Left kidney (tissue), 2 donors: ENCODE data around the gene RERE. TPM values are rescaled to one million over a fixed set of nuclear protein-coding genes. Genes with fewer than 3 reads are reported as not detected.
A peak's percentile ranks its signal among the peaks of the same experiment; 100 is the strongest.

ENCODE experiments used
- DNase-seq: peaks from one replicate; pipeline ENCODE4 v3.0.0-alpha.2; 2013
- polyA plus RNA-seq: library from polyadenylated mRNA; unstranded; fragments of 120-200 nt; gene quantifications from one replicate; pipeline ENCODE4 v1.2.1, GENCODE V29; 2013; ENCODE audit not compliant: insufficient read length

The RERE gene
- polyA plus RNA-seq, 1 donor, result 163 TPM

- no peak for DNase-seq
Observed at GRCh38 chr1:8578936-8579335, 238.5 kb downstream of the RERE start.

GRCh38 chr1:8578132-8578877 lies 239.1 kb downstream of the RERE start:
- no peak for DNase-seq

- no peak for DNase-seq
Observed at GRCh38 chr1:8574985-8575384, 242.5 kb downstream of the RERE start.

- no peak for DNase-seq
Observed at GRCh38 chr1:8572106-8572505, 245.3 kb downstream of the RERE start.

- no peak for DNase-seq
Observed at GRCh38 chr1:8571200-8571984, 246.0 kb downstream of the RERE start.

GRCh38 chr1:8570465-8570864 lies 247.0 kb downstream of the RERE start:
- no peak for DNase-seq

- DNase-seq, result no peak
Observed at GRCh38 chr1:8569242-8569641, 248.2 kb downstream of the RERE start.

- no peak for DNase-seq
Observed at GRCh38 chr1:8568837-8569236, 248.6 kb downstream of the RERE start.

- DNase-seq, result no peak
Observed at GRCh38 chr1:8567146-8567545, 250.3 kb downstream of the RERE start.

GRCh38 chr1:8565802-8566201 lies 251.6 kb downstream of the RERE start:
- no peak for DNase-seq

GRCh38 chr1:8563944-8564537 lies 253.4 kb downstream of the RERE start:
- DNase-seq, result no peak

GRCh38 chr1:8562881-8563865 lies 254.3 kb downstream of the RERE start:
- no peak for DNase-seq

GRCh38 chr1:8562222-8562621 lies 255.2 kb downstream of the RERE start:
- no peak for DNase-seq

GRCh38 chr1:8560611-8561544 lies 256.6 kb downstream of the RERE start:
- DNase-seq, result peak; percentile 52

GRCh38 chr1:8560035-8560434 lies 257.4 kb downstream of the RERE start:
- DNase-seq, result no peak

- no peak for DNase-seq
Observed at GRCh38 chr1:8555582-8555981, 261.9 kb downstream of the RERE start.

- no peak for DNase-seq
Observed at GRCh38 chr1:8554956-8555534, 262.4 kb downstream of the RERE start.

- no peak for DNase-seq
Observed at GRCh38 chr1:8552820-8553397, 264.5 kb downstream of the RERE start.

- DNase-seq, result no peak
Observed at GRCh38 chr1:8551613-8552489, 265.6 kb downstream of the RERE start.
